Measurements from ENCODE around the gene PROSER2.
"Not testable (repeated sequence)": the region's sequence is repeated elsewhere in the genome, so short reads cannot be mapped to it uniquely, and the experiment has no call there.

PROSER2 gene

DNA sequence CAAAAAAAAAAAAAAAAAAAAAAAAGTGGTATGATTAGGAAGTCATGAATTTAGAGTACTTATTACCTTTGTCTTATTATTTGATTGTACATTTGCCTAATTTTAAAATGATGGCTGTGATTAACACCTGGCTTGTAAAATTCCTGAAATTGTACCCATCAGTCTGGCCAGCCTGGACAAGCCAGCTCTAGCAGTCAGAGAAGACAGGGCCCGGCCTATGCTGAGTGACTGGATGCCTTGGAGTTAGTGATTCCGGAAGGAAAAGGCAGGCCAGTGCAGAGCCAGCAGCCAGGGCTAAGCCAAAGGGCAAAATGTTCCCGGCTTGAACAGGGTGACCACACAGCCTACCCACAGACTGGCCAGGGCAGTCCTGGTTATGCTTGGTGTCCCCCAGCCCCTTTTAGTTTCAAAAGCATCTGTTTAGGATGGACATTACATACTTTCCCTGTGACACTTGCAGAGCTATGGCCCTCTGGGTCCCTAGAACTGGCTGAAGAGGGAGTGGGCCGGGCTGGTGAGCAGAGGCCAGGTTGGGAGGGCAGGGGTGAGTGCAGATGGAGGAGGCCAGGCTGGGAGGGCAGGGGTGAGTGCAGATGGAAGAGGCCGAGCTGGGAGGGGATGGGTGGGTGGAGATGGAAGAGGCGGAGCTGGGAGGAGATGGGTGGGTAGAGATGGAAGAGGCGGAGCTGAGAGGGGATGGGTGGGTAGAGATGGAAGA lies 61.7 kb downstream of the PROSER2 start:
- TF ChIP-seq, protein P1, sequence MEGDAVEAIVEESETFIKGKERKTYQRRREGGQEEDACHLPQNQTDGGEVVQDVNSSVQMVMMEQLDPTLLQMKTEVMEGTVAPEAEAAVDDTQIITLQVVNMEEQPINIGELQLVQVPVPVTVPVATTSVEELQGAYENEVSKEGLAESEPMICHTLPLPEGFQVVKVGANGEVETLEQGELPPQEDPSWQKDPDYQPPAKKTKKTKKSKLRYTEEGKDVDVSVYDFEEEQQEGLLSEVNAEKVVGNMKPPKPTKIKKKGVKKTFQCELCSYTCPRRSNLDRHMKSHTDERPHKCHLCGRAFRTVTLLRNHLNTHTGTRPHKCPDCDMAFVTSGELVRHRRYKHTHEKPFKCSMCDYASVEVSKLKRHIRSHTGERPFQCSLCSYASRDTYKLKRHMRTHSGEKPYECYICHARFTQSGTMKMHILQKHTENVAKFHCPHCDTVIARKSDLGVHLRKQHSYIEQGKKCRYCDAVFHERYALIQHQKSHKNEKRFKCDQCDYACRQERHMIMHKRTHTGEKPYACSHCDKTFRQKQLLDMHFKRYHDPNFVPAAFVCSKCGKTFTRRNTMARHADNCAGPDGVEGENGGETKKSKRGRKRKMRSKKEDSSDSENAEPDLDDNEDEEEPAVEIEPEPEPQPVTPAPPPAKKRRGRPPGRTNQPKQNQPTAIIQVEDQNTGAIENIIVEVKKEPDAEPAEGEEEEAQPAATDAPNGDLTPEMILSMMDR (IDR thresholded peaks at IDR 0.05; ENCODE audit: low read length, missing control alignments): no peak
- no peak overlapping the region for H3K4me3 ChIP-seq (replicated peaks; ENCODE audit: low read depth, low read length)
- no peak for DNase-seq (ENCODE audit: low read depth)

DNA sequence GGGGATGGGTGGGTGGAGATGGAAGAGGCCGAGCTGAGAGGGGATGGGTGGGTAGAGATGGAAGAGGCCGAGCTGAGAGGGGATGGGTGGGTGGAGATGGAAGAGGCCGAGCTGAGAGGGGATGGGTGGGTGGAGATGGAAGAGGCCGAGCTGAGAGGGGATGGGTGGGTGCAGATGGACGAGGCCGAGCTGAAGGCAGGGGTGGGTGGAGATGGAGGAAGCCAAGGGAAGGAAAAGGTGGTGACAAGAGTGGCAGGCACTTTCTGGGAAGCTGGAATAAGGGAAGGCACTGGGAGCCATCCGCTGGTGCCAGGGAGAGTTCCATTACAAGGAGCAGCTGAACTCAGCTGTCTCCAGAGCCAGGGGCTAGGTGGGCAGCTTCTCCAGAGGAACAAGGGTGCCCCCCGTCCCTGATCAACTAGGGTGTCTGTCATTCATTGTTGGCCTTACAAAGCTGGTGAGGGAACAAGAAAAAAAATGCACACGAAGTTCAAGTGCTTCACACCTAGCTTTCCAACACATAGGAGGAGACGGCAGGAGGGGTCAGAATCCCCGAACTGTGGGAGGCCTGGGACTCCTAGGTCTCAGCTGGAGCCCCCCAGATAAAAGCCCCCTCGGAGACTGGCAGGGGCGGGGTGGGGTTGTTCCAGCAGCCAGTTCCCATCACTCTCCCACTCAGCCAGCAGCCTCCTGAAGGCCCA lies 62.4 kb downstream of the PROSER2 start:
- H3K4me3 ChIP-seq (replicated peaks; ENCODE audit: low read depth, low read length): no peak overlapping the region
- TF ChIP-seq, protein P1 (IDR thresholded peaks at IDR 0.05; ENCODE audit: low read length, missing control alignments): no peak
- DNase-seq (ENCODE audit: low read depth): no peak

DNA sequence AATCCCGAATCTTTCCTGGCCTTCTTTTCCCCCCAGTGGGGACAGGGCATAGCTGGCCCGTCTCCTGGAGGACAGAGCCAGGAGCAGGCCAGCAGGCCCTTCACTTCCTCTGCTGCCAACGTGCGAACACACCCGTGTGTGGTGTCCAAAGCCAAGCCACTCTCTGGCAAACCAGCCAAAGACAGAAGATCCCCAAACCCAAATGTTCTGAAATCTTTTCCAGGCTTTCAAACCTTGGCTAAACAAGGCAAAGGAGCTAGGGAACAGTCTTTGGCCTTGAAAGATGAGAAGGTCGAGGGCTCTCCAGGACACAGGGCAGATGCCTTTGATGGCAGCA lies 63.0 kb downstream of the PROSER2 start:
- TF ChIP-seq, protein P1 (IDR thresholded peaks at IDR 0.05; ENCODE audit: low read length, missing control alignments): no peak
- DNase-seq (ENCODE audit: low read depth): no peak
- no peak overlapping the region for H3K4me3 ChIP-seq (replicated peaks; ENCODE audit: low read depth, low read length)

- DNase-seq (ENCODE audit: low read depth): no peak
- TF ChIP-seq, protein P1 (IDR thresholded peaks at IDR 0.05; ENCODE audit: low read length, missing control alignments): no peak
- H3K4me3 ChIP-seq (replicated peaks; ENCODE audit: low read depth, low read length): no peak overlapping the region
Observed at GRCh38 chr10:11886851-11887250, 63.7 kb downstream of the PROSER2 start.

DNA sequence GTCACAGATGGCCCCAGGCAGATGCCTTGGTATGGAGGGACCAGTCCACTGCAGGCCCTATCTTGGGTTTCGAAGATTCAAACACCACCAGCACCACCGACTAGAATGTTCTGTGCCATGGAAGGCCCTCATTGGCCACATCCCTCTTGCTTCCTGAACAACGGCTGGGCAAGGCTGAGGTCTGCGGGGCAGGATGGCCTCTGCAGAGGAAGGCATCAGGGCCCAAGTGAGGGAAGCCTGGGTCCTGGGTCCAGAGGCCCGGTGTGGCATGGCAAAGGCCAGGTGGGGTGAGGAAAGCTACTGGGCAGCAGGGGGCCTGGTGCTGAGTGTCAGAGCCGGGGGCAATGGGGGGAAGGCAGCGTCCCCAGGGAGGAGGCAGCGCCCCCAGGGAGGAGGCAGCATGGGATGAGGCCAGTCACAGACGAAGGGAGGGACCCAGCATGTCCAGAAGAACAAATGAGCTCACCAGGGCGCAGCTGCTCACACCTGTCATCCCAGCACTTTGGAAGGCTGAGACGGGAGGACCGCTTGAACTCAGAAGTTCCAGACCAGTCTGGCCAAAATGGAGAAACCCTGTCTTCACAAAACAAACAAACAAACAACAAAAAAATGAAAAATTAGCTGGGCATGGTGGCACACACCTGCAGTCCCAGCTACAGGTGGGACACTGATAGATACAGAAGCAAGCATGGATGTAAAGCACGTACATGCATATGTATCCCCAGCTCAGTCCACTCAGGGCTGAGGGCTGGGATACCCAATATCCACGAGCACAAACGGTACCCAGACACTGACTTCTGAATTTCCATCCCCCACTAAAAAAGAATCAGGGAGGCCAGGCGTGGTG lies 64.4 kb downstream of the PROSER2 start:
- TF ChIP-seq, protein P1 (IDR thresholded peaks at IDR 0.05; ENCODE audit: low read length, missing control alignments): no peak
- DNase-seq (ENCODE audit: low read depth): no peak
- no peak overlapping the region for H3K4me3 ChIP-seq (replicated peaks; ENCODE audit: low read depth, low read length)

GRCh38 chr10:11889263-11889662 lies 66.1 kb downstream of the PROSER2 start:
- not testable (repeated sequence) for H3K4me3 ChIP-seq (replicated peaks; ENCODE audit: low read depth, low read length); DNase-seq (ENCODE audit: low read depth)

DNA sequence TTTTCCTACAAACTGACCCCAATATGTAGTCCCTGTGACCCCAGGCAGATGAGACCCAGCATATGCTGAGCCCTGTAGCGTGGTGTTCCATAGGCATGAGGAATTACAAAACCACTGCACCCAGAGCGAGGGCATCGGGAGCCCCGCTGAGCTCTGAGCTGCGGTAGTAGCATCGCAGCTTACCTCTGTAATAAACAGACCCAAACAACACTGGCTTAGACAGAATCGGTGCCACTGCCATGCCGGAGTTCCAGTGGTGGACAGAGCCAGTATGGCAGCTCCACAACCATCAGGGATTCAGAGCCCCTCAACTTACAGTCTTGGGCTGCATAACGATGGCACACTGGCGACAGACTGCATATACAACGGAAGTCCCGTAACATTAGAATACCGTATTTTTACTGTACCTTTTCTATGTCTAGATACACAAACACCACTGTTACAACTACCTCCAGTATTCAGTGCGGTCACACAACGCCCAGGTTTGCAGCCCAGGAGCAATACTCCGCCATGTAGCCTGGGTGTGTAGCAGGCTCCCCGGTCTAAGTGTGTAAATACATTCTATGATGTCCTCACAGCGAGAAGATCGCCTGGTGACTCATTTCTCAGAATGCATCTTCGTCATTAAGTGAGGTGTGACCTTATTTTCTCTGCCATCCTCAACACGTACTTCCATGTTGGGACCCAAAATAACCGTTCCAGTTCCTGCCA lies 68.8 kb downstream of the PROSER2 start:
- TF ChIP-seq, protein P1 (IDR thresholded peaks at IDR 0.05; ENCODE audit: low read length, missing control alignments): no peak
- H3K4me3 ChIP-seq (replicated peaks; ENCODE audit: low read depth, low read length): no peak overlapping the region
- no peak for DNase-seq (ENCODE audit: low read depth)

All from fibroblast of pulmonary artery (primary cell).